HepG2 (cell line): ENCODE data around the gene COPS9. TPM values are rescaled to one million over a fixed set of nuclear protein-coding genes. Genes with fewer than 3 reads are reported as not detected.

Source experiments
- ATAC-seq: fragments of 200-7000 bp; cut with Tn5 transposase; 3 replicates; pipeline ENCODE4 v1.9.1; 2020; ENCODE audit warnings: mild to moderate bottlenecking, moderate library complexity
- BruUV-seq: library from RNA; stranded (reverse); fragments of 400-500 nt; replicated peaks from 2 replicates; lab custom pipeline; 2021; lab: Mats Ljungman, UMichigan
- CTCF ChIA-PET: fragments of 300-600 bp; formaldehyde crosslinking; extraction: SDS; loops from one replicate; lab custom pipeline; 2021; ENCODE audit warnings: low total read pairs, inconsistent platforms, low intra/inter-chr PET ratio; lab: Yijun Ruan, JAX
- POLR2A ChIA-PET: fragments of 350-600 bp; sonication (Branson Sonifier 250); formaldehyde crosslinking; loops from one replicate; lab custom pipeline; 2020; ENCODE audit warnings: antibody characterized with exemption, inconsistent platforms; lab: Yijun Ruan, JAX
- DNase-seq: peaks from one replicate; pipeline ENCODE4 v3.0.0-alpha.2; 2015; ENCODE audit warnings: low spot score
- FAIRE-seq: peaks from 3 replicates; lab custom pipeline; 2011; peaks lifted over from hg19 to GRCh38; lab: Jason Lieb, UNC
- H2AFZ ChIP-seq: one replicate; pipeline ENCODE4 v1.6.1; 2011; ENCODE audit warnings: low read length, inconsistent platforms
- H3K27ac ChIP-seq: fragments of 300-600 bp; 3 replicates; pipeline ENCODE4 v1.8.0; 2011; ENCODE audit warnings: mixed run types, mild to moderate bottlenecking, mixed read lengths, low read length, inconsistent platforms; ENCODE audit not compliant: insufficient read depth; ENCODE audit errors: extremely low read length
- H3K27me3 ChIP-seq, 2 experiments: fragments of 200-600 bp in 1 of 2; 2 replicates in 1 of 2; 3 replicates in 1 of 2; pipeline versions ENCODE4 v1.6.0 to v1.8.0; 2011; ENCODE audit warnings: low read length in 2 of 2, mild to moderate bottlenecking in 2 of 2, moderate library complexity in 2 of 2, inconsistent platforms in 1 of 2; ENCODE audit not compliant: insufficient read depth in 2 of 2, control insufficient read depth in 1 of 2
- H3K36me3 ChIP-seq, 2 experiments: fragments of 200-600 bp in 1 of 2; replicated peaks in 1 of 2; 2 replicates in 1 of 2; 3 replicates in 1 of 2; pipeline versions ENCODE4 v1.5.1 to v1.8.0; 2011; ENCODE audit warnings: low read length in 2 of 2, inconsistent platforms in 1 of 2; ENCODE audit not compliant: insufficient read depth in 2 of 2, control insufficient read depth in 1 of 2
- H3K4me1 ChIP-seq: 2 replicates; pipeline ENCODE4 v1.5.1; 2012; ENCODE audit warnings: low read length, inconsistent platforms; ENCODE audit not compliant: insufficient read depth
- H3K4me2 ChIP-seq: 2 replicates; pipeline ENCODE4 v1.6.0; 2011; ENCODE audit warnings: low read depth, low read length, inconsistent platforms
- H3K4me3 ChIP-seq, 3 experiments: fragments of 200-600 bp in 1 of 3; sonication (generic), shearing (Covaris generic) in 1 of 3; replicated peaks in 1 of 3; 2 replicates each; pipeline ENCODE4 v1.5.1; 2011 to 2016; ENCODE audit warnings: low read length in 3 of 3, inconsistent platforms in 2 of 3, low read depth in 2 of 3, mild to moderate bottlenecking in 2 of 3, control low read depth in 1 of 3, mixed read lengths in 1 of 3; ENCODE audit not compliant: insufficient read depth in 1 of 3
- H3K79me2 ChIP-seq: one replicate; pipeline ENCODE4 v1.6.1; 2011; ENCODE audit warnings: low read length, inconsistent platforms; ENCODE audit not compliant: insufficient read depth
- H3K9ac ChIP-seq: 2 replicates; pipeline ENCODE4 v1.6.0; 2011; ENCODE audit warnings: mild to moderate bottlenecking, low read depth, low read length, inconsistent platforms; ENCODE audit not compliant: insufficient read depth
- H3K9me3 ChIP-seq: 2 replicates; pipeline ENCODE4 v1.5.1; 2012; ENCODE audit warnings: mild to moderate bottlenecking, low read length
- H4K20me1 ChIP-seq: 2 replicates; pipeline ENCODE4 v1.6.0; 2011; ENCODE audit warnings: inconsistent platforms, mild to moderate bottlenecking, low read length, moderate library complexity; ENCODE audit not compliant: insufficient read depth
- ELK4 ChIP-seq: sonication (generic); formaldehyde crosslinking; IDR thresholded peaks from 2 replicates; pipeline ENCODE4 v1.9.0; 2021; ENCODE audit warnings: missing genetic modification reagents, borderline replicate concordance
- TEF ChIP-seq: sonication (generic); formaldehyde crosslinking; IDR thresholded peaks from 2 replicates; pipeline ENCODE4 v1.5.0; 2020; ENCODE audit warnings: missing genetic modification reagents
- ZFP36 ChIP-seq: fragments of 150-350 bp; IDR thresholded peaks from 2 replicates; pipeline ENCODE4 v1.6.1; 2018; ENCODE audit warnings: borderline replicate concordance, low read length, low read depth; ENCODE audit not compliant: partially characterized antibody
- ZNF552 ChIP-seq: sonication (generic); formaldehyde crosslinking; IDR thresholded peaks from 2 replicates; pipeline ENCODE4 v1.9.0; 2022; ENCODE audit warnings: missing genetic modification reagents, mild to moderate bottlenecking, borderline replicate concordance
- ZNF691 ChIP-seq: sonication (generic); formaldehyde crosslinking; IDR thresholded peaks from 2 replicates; pipeline ENCODE4 v1.4.0; 2020; ENCODE audit warnings: missing genetic modification reagents, low read depth, mild to moderate bottlenecking, borderline replicate concordance
- ZNF713 ChIP-seq: sonication (generic); formaldehyde crosslinking; IDR thresholded peaks from 2 replicates; pipeline ENCODE4 v1.4.0; 2020; ENCODE audit warnings: mild to moderate bottlenecking, missing genetic modification reagents
- WGBS: methylation state at CpG from one replicate; pipeline ENCODE4 v1.1.6; 2017; ENCODE audit warnings: low lambda C conversion rate; 5-methylcytosine and 5-hydroxymethylcytosine counted together
- in situ Hi-C: cut with HindIII; loops from 2 replicates; pipeline ENCODE4 v1.10.0; 2017; ENCODE audit warnings: low pct_unique_long_range_greater_than_20kb; ENCODE audit not compliant: extremely low pct_ligation_motif_present
- intact Hi-C: fragments of 100-400 bp; cut with micrococcal nuclease; formaldehyde crosslinking; loops from one replicate; pipeline ENCODE4 v1.10.0; 2022; ENCODE audit not compliant: unreplicated experiment
- polyA plus RNA-seq, 8 experiments: library from polyadenylated mRNA; depleted of rRNA in 3 of 8; stranded (reverse) in 7 of 8; unstranded in 1 of 8; fragments of >200 nt; fragmentation: Illumina TruSeq in 4 of 8; extraction: Trizol in 4 of 8; gene quantifications; 2 replicates each; pipeline versions ENCODE4 v1.2.1 to v1.2.3, GENCODE V29; 2011 to 2016; ENCODE audit warnings: low read depth in 4 of 8, missing spikeins in 1 of 8, mixed read lengths in 1 of 8; ENCODE audit not compliant: insufficient read depth in 1 of 8
- total RNA-seq, 5 experiments: library from RNA; depleted of rRNA; stranded (reverse); fragments of >200 nt; fragmentation: Illumina TruSeq; extraction: Trizol; gene quantifications; 2 replicates each; pipeline ENCODE4 v1.2.3, GENCODE V29; 2016; ENCODE audit warnings: low read depth in 1 of 5

COPS9 gene
- total and polyA plus RNA-seq, 2 of the 13 experiments (the other 11 are each of a cell fraction or from before 2014, with no cell fraction given) = 180 to 247 TPM

- CTCF ChIA-PET = interaction anchor here (4.2 kb wide), 1 partner anchor 84 kb away, joined by 103 read pairs; no protein-coding TSS in a partner anchor
- Histone ChIP-seq H3K27ac (no peak overlapping the region), H3K79me2 (no peaks in the 10 kb centered on the region), H3K9me3 (no peaks in the 10 kb centered on the region), H3K4me2 (no peak overlapping the region), H3K27me3 (peaks cover 10 to 69% of the 10 kb centered on the region in 2 experiments; a peak in 4 of 5 replicates), H3K4me3 (no peak overlapping the region), H4K20me1 (no peaks in the 10 kb centered on the region), H3K36me3 (no peaks in the 10 kb centered on the region), H3K9ac (no peak overlapping the region), H2AFZ (no peak overlapping the region), H3K4me1 (peaks cover 16% of the 10 kb centered on the region; the same call in 1 of the 2 replicates)
- BruUV-seq = no TSS peak
- 8% methylated on average over 13 of the region's 13 CpGs for WGBS
- TF ChIP-seq ZNF713 (CRISPR knock-in tag) = no peak
- no peak for TF ChIP-seq ELK4
- TF ChIP-seq ZNF552 (CRISPR knock-in tag) = no peak
- TF ChIP-seq ZFP36 = no peak
- TF ChIP-seq TEF = no peak
- no peak for TF ChIP-seq ZNF691 (CRISPR knock-in tag)
- FAIRE-seq (no peak), ATAC-seq (no peak), DNase-seq (no peak)
- intact Hi-C loops (loop anchor here (10.0 kb wide), 1 partner anchor 211 kb away; no protein-coding TSS in a partner anchor), in situ Hi-C loops (no loop called here)
- POLR2A ChIA-PET = no interaction called here
These were observed 9.4 kb upstream of the COPS9 start for GRCh38 chr2:240145461-240145860.
